ENCODE results near the gene LPCAT2. TPM values are rescaled to one million over a fixed set of nuclear protein-coding genes. Genes with fewer than 3 reads are reported as not detected.

Gene LPCAT2
- total and polyA plus RNA-seq, 2 of the 13 experiments (the other 11 are each of a cell fraction or from before 2014, with no cell fraction given): 9.9 to 17.6 TPM

- 37% methylated on average over 4 of the region's 8 CpGs for WGBS (ENCODE audit: low lambda C conversion rate)
- ChIA-PET POLR2A (interaction anchor here (0.9 to 2.6 kb wide), 15 partner anchors 9 to 121 kb away, joined by 3 to 56 read pairs (median 5); partner anchors contain the start of gene SLC6A2), CTCF (ENCODE audit: low intra/inter-chr PET ratio, low total read pairs) (interaction anchor here (1.0 to 2.7 kb wide), 6 partner anchors 14 to 158 kb away, joined by 3 to 22 read pairs (median 8); no protein-coding TSS in a partner anchor)
- H3K36me3 ChIP-seq (replicated peaks in 1 of 2; ENCODE audit: control insufficient read depth in 1 of 2, insufficient read depth in 2 of 2, low read length in 2 of 2): no peaks in the 10 kb centered on the region
- H3K9me3 ChIP-seq (ENCODE audit: low read length): no peaks in the 10 kb centered on the region
- no peak overlapping the region for H3K4me3 ChIP-seq (replicated peaks in 1 of 3; ENCODE audit: insufficient read depth in 1 of 3, low read depth in 2 of 3, low read length in 3 of 3)
- no peak overlapping the region for H2AFZ ChIP-seq (ENCODE audit: low read length)
- no TSS peak for BruUV-seq (replicated peaks)
- H3K9ac ChIP-seq (ENCODE audit: insufficient read depth, low read depth, low read length): peak overlapping the region; percentile 38; the same call in 1 of the 2 replicates
- no peaks in the 10 kb centered on the region for H4K20me1 ChIP-seq (ENCODE audit: insufficient read depth, low read length)
- intact Hi-C loops (cut with micrococcal nuclease; ENCODE audit: unreplicated experiment) (loop anchor here (1.0 to 5.0 kb wide), 5 partner anchors 14 to 214 kb away; partner anchors contain the start of gene LPCAT2), in situ Hi-C loops (cut with HindIII; ENCODE audit: extremely low pct_ligation_motif_present, low pct_unique_long_range_greater_than_20kb) (no loop called here)
- no peaks in the 10 kb centered on the region for H3K27me3 ChIP-seq (ENCODE audit: control insufficient read depth in 1 of 2, insufficient read depth in 2 of 2, low read length in 2 of 2)
- DNase-seq (ENCODE audit: low spot score): peak; percentile 100
- ATAC-seq: peak; percentile 99
- H3K4me2 ChIP-seq (ENCODE audit: low read depth, low read length): peak overlapping the region; percentile 33
- no peaks in the 10 kb centered on the region for H3K79me2 ChIP-seq (ENCODE audit: insufficient read depth, low read length)
- FAIRE-seq: peak; percentile 100
- H3K4me1 ChIP-seq (ENCODE audit: insufficient read depth, low read length): peaks cover 40% of the 10 kb centered on the region
- peak overlapping the region; percentile 79 for H3K27ac ChIP-seq (ENCODE audit: extremely low read length, insufficient read depth, low read length)
- peak; percentile 90; the same call in 1 of the 2 replicates for TF ChIP-seq ZSCAN31 (CRISPR knock-in tag; IDR thresholded peaks at IDR 0.05; ENCODE audit: low read depth)
- peak; percentile 59; the same call in 1 of the 2 replicates for TF ChIP-seq UBTF (CRISPR knock-in tag; IDR thresholded peaks at IDR 0.05)
- TF ChIP-seq AHR (CRISPR knock-in tag; IDR thresholded peaks at IDR 0.05): peak; percentile 82; the same call in 1 of the 2 replicates
- peak; percentile 98 for TF ChIP-seq MNT (IDR thresholded peaks at IDR 0.05)
- TF ChIP-seq CHD4 (IDR thresholded peaks at IDR 0.05; ENCODE audit: borderline replicate concordance, low read length): no peak
- no peak for TF ChIP-seq SRY (CRISPR knock-in tag; IDR thresholded peaks at IDR 0.05)
- TF ChIP-seq CAMTA2 (CRISPR knock-in tag; IDR thresholded peaks at IDR 0.05; ENCODE audit: borderline replicate concordance): no peak
- TF ChIP-seq E2F1 (CRISPR knock-in tag; IDR thresholded peaks at IDR 0.05): no peak
- peak; percentile 65 for TF ChIP-seq RAD21 (CRISPR knock-in tag; IDR thresholded peaks at IDR 0.05)
- peak; percentile 99 for TF ChIP-seq ZMAT3 (CRISPR knock-in tag; conservative IDR thresholded peaks at IDR 0.05)
- peak; percentile 55; the same call in 1 of the 2 replicates for TF ChIP-seq ZNF703 (CRISPR knock-in tag; IDR thresholded peaks at IDR 0.05; ENCODE audit: borderline replicate concordance)
- 0 out of 2 replicates have a peak, but pooled peaks have one; percentile 89 for TF ChIP-seq FUBP1 (CRISPR knock-in tag; IDR thresholded peaks at IDR 0.05; ENCODE audit: borderline replicate concordance)
- TF ChIP-seq ZMYM4 (CRISPR knock-in tag; IDR thresholded peaks at IDR 0.05): peak; percentile 97
- TF ChIP-seq ZNF790 (CRISPR knock-in tag; IDR thresholded peaks at IDR 0.05; ENCODE audit: borderline replicate concordance): no peak
- peak; percentile 76; the same call in 1 of the 2 replicates for TF ChIP-seq MEIS1 (CRISPR knock-in tag; IDR thresholded peaks at IDR 0.05; ENCODE audit: borderline replicate concordance)
- 0 out of 2 replicates have a peak, but pooled peaks have one; percentile 38 for TF ChIP-seq SSRP1 (CRISPR knock-in tag; IDR thresholded peaks at IDR 0.05)
Observed at GRCh38 chr16:55622930-55623561, 114.2 kb downstream of the LPCAT2 start.

Measured in HepG2 (cell line).